ENCODE results near the gene AJAP1. TPM values are rescaled to one million over a fixed set of nuclear protein-coding genes. Genes with fewer than 3 reads are reported as not detected.

The AJAP1 gene
- total and polyA plus RNA-seq, 3 donors from 2014 or later = 5.0 to 5.8 (median 5.4) TPM

- TF ChIP-seq CTCF (IDR thresholded peaks at IDR 0.05) (no peak), POLR2A (IDR thresholded peaks at IDR 0.05) (no peak)
- intact Hi-C loops (cut with DNase I; ENCODE audit: low total_unique reads) = no loop called here
- peaks cover 14% of the 10 kb centered on the region for H3K4me1 ChIP-seq
- H3K27me3 ChIP-seq = no peaks in the 10 kb centered on the region
- WGBS, 2 donors = 70 to 83% methylated on average over 5 to 12 of the region's 12 CpGs
- DNase-seq = no peak
- H3K4me3 ChIP-seq = no peak overlapping the region
- H3K9me3 ChIP-seq = no peaks in the 10 kb centered on the region
- H3K36me3 ChIP-seq (ENCODE audit: low read depth, missing control alignments) = no peaks in the 10 kb centered on the region
- no peak overlapping the region for H3K27ac ChIP-seq
Measured at GRCh38 chr1:4634793-4635406, 19.5 kb upstream of the AJAP1 start.

GRCh38 chr1:4636186-4636585 lies 18.2 kb upstream of the AJAP1 start:
- 94% methylated on average over 8 of the region's 8 CpGs for WGBS, 2 donors
- Histone ChIP-seq H3K27ac (no peak overlapping the region), H3K36me3 (ENCODE audit: low read depth, missing control alignments) (no peaks in the 10 kb centered on the region), H3K9me3 (no peaks in the 10 kb centered on the region), H3K4me1 (peaks cover 14% of the 10 kb centered on the region), H3K4me3 (no peak overlapping the region), H3K27me3 (no peaks in the 10 kb centered on the region)
- no peak for DNase-seq
- TF ChIP-seq POLR2A (IDR thresholded peaks at IDR 0.05) = no peak
- no peak for TF ChIP-seq CTCF (IDR thresholded peaks at IDR 0.05)
- intact Hi-C loops (cut with DNase I; ENCODE audit: low total_unique reads) = no loop called here

DNA sequence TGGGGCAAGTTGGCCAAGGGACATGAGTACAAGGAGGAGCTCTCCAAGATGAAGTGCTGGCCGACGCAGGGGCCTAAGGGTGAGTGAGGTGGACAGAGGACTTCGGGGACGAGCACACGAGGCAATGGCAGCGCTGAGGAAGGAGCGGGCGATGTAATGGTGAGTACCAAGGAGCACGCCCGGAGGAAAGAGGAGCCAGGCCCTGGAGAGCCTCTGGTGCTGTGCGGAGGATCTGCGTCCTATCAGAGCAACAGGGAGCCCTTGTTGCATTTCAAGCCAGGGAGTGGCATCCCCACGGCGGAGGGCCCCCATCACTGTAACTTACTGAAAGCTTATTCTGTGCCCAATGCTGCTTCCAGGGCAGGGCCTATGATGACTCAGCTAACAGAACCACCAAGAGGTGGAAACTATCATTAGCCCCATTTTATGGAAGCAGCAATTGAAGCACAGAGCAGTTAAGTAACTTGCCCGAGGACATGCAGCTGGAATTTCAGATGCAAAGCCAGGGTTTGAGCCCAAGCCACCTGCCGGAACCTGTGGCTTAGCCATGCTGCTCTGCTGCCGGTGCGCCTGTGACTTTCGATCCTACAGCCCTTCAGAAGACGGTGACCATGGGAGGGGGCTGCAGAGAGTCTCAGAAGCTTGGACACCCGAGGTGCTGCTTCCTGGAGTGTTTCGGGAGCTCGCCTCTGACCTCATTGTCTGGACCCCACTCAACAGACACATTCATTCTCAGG lies 17.6 kb upstream of the AJAP1 start:
- WGBS, 2 donors = 87 to 89% methylated on average over 20 to 23 of the region's 23 CpGs
- H3K9me3 ChIP-seq = no peaks in the 10 kb centered on the region
- H3K36me3 ChIP-seq (ENCODE audit: low read depth, missing control alignments) = no peaks in the 10 kb centered on the region
- DNase-seq = no peak
- peaks cover 14% of the 10 kb centered on the region for H3K4me1 ChIP-seq
- TF ChIP-seq POLR2A (IDR thresholded peaks at IDR 0.05) (no peak), CTCF (IDR thresholded peaks at IDR 0.05) (no peak)
- H3K27ac ChIP-seq = peak overlapping the region in 1 of 2 donors; percentile 84
- H3K27me3 ChIP-seq = no peaks in the 10 kb centered on the region
- intact Hi-C loops (cut with DNase I; ENCODE audit: low total_unique reads) = no loop called here
- no peak overlapping the region for H3K4me3 ChIP-seq

DNA sequence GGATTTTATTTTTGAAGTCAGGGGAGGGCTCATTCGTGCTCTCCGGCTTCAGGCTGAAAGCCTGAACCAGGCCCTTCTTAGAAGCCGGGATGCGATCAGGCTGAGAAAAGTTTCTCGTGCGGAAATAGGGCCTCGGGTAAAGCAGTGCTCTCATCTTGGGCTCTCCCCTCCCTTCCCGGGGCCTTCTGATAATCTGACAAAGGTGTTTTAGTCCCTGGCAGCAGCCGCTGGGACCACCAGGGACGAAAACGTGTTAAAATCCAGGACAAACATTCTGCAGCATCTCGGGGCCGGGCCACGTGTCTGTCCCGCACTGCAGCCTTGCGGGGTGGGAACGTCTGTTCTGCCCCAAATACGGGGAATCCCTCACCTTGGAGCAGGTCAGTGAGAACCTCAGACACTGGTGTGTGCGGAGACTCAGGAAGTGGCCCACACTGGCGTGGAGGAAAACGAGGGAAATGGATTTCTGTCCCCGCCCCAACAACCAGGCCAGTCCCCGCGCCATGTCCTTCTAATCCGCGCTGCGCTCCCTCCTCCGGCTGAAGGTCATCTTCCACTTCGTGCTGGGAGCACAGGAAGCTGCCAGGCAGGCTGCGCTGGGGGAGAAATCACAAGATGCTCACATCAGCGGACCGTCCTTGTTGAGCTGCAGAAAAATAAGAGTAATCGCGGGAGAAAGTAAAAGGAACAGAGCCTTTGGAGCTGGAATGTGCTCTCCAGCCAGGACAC lies 16.6 kb upstream of the AJAP1 start:
- H3K27me3 ChIP-seq = no peaks in the 10 kb centered on the region
- 16 to 25% methylated on average over 20 to 34 of the region's 34 CpGs for WGBS, 2 donors
- H3K4me3 ChIP-seq = peak overlapping the region in 1 of 2 donors; percentile 10
- H3K36me3 ChIP-seq (ENCODE audit: low read depth, missing control alignments) = no peaks in the 10 kb centered on the region
- peak; percentile 74 for DNase-seq
- no peak for TF ChIP-seq POLR2A (IDR thresholded peaks at IDR 0.05)
- TF ChIP-seq CTCF (IDR thresholded peaks at IDR 0.05) = no peak
- peak overlapping the region; percentile 65 to 84 for H3K27ac ChIP-seq
- no peaks in the 10 kb centered on the region for H3K9me3 ChIP-seq
- intact Hi-C loops (cut with DNase I; ENCODE audit: low total_unique reads) = no loop called here
- H3K4me1 ChIP-seq = peaks cover 14% of the 10 kb centered on the region

Data from testis (tissue), 3 donors.